KMS-11 (cell line): Measurements from ENCODE around the gene VSNL1.

Experiments used
- H2AFZ ChIP-seq: fragments of 200-600 bp; sonication (generic); 2 replicates; pipeline ENCODE4 v1.6.1; 2016; ENCODE audit warnings: antibody characterized with exemption, mixed run types, low read depth
- H3K27ac ChIP-seq: fragments of 200-600 bp; sonication (generic); 2 replicates; pipeline ENCODE4 v1.6.1; 2016; ENCODE audit warnings: mild to moderate bottlenecking, mixed run types
- H3K27me3 ChIP-seq: fragments of 200-600 bp; sonication (generic); 2 replicates; pipeline ENCODE4 v1.6.1; 2017; ENCODE audit warnings: mild to moderate bottlenecking, low read depth, mixed run types, moderate library complexity; ENCODE audit not compliant: insufficient read depth
- H3K36me3 ChIP-seq: fragments of 200-600 bp; sonication (generic); 2 replicates; pipeline ENCODE4 v1.6.1; 2017; ENCODE audit warnings: mild to moderate bottlenecking, mixed run types; ENCODE audit not compliant: insufficient read depth
- H3K4me1 ChIP-seq: fragments of 200-600 bp; sonication (generic); 2 replicates; pipeline ENCODE4 v1.6.1; 2016; ENCODE audit warnings: mild to moderate bottlenecking, low read depth, mixed run types; ENCODE audit not compliant: poor library complexity, severe bottlenecking
- H3K4me2 ChIP-seq: fragments of 200-600 bp; sonication (generic); 2 replicates; pipeline ENCODE4 v1.7.0; 2016; ENCODE audit warnings: mild to moderate bottlenecking, mixed run types
- H3K4me3 ChIP-seq: fragments of 200-600 bp; sonication (generic); IDR thresholded peaks from 2 replicates; pipeline ENCODE4 v1.6.1; 2017; ENCODE audit warnings: low read depth, low read length, mixed read lengths; ENCODE audit not compliant: insufficient read depth
- H3K79me2 ChIP-seq: fragments of 200-600 bp; sonication (generic); 2 replicates; pipeline ENCODE4 v1.6.1; 2016; ENCODE audit warnings: low read depth, mixed run types; ENCODE audit not compliant: insufficient read depth
- H3K9ac ChIP-seq: fragments of 200-600 bp; sonication (generic); 2 replicates; pipeline ENCODE4 v1.6.1; 2016; ENCODE audit warnings: mild to moderate bottlenecking, mixed run types
- H4K20me1 ChIP-seq: fragments of 200-600 bp; sonication (generic); 2 replicates; pipeline ENCODE4 v1.6.1; 2016; ENCODE audit warnings: mild to moderate bottlenecking, mixed run types; ENCODE audit not compliant: insufficient read depth
- CTCF ChIP-seq: fragments of 200-600 bp; sonication (generic); conservative IDR thresholded peaks from 2 replicates; pipeline ENCODE4 v1.6.1; 2017; ENCODE audit warnings: low read depth, mild to moderate bottlenecking, antibody characterized with exemption, low read length, moderate library complexity, mixed read lengths

The VSNL1 gene

GRCh38 chr2:17638196-17638743 is 97.8 kb downstream of the VSNL1 start:
- no peaks in the 10 kb centered on the region for H3K36me3 ChIP-seq
- no peak overlapping the region for H2AFZ ChIP-seq
- no peaks in the 10 kb centered on the region for H3K79me2 ChIP-seq
- no peak overlapping the region for H3K9ac ChIP-seq
- H4K20me1 ChIP-seq, result no peaks in the 10 kb centered on the region
- TF ChIP-seq CTCF, result no peak
- no peaks in the 10 kb centered on the region for H3K27me3 ChIP-seq
- H3K4me3 ChIP-seq, result no peak overlapping the region
- H3K4me2 ChIP-seq, result no peak overlapping the region
- H3K27ac ChIP-seq, result no peak overlapping the region
- no peaks in the 10 kb centered on the region for H3K4me1 ChIP-seq

GRCh38 chr2:17640406-17640805 is 99.9 kb downstream of the VSNL1 start:
- Histone ChIP-seq H4K20me1 (no peaks in the 10 kb centered on the region), H3K79me2 (no peaks in the 10 kb centered on the region), H3K36me3 (no peaks in the 10 kb centered on the region), H2AFZ (no peak overlapping the region), H3K27me3 (no peaks in the 10 kb centered on the region), H3K9ac (no peak overlapping the region), H3K4me3 (no peak overlapping the region), H3K27ac (no peak overlapping the region), H3K4me1 (no peaks in the 10 kb centered on the region), H3K4me2 (no peak overlapping the region)
- TF ChIP-seq CTCF, result no peak

- no peak overlapping the region for H3K4me2 ChIP-seq
- H3K4me1 ChIP-seq, result no peaks in the 10 kb centered on the region
- H3K4me3 ChIP-seq, result no peak overlapping the region
- no peaks in the 10 kb centered on the region for H3K36me3 ChIP-seq
- H3K27me3 ChIP-seq, result no peaks in the 10 kb centered on the region
- no peak overlapping the region for H3K9ac ChIP-seq
- TF ChIP-seq CTCF, result no peak
- no peak overlapping the region for H2AFZ ChIP-seq
- no peaks in the 10 kb centered on the region for H4K20me1 ChIP-seq
- H3K79me2 ChIP-seq, result no peaks in the 10 kb centered on the region
- no peak overlapping the region for H3K27ac ChIP-seq
Measured at GRCh38 chr2:17643031-17643615, 102.6 kb downstream of the VSNL1 start.

- no peak overlapping the region for H3K4me2 ChIP-seq
- H3K9ac ChIP-seq, result no peak overlapping the region
- H3K27ac ChIP-seq, result no peak overlapping the region
- H3K36me3 ChIP-seq, result no peaks in the 10 kb centered on the region
- no peaks in the 10 kb centered on the region for H3K79me2 ChIP-seq
- no peaks in the 10 kb centered on the region for H4K20me1 ChIP-seq
- no peaks in the 10 kb centered on the region for H3K4me1 ChIP-seq
- H3K4me3 ChIP-seq, result no peak overlapping the region
- no peak for TF ChIP-seq CTCF
- no peak overlapping the region for H2AFZ ChIP-seq
- H3K27me3 ChIP-seq, result no peaks in the 10 kb centered on the region
Measured at GRCh38 chr2:17644997-17645720, 104.7 kb downstream of the VSNL1 start.
